ENCODE measurements around the gene KLHDC8A. TPM values are rescaled to one million over a fixed set of nuclear protein-coding genes. Genes with fewer than 3 reads are reported as not detected.

The KLHDC8A gene
- polyA plus RNA-seq, 1 donor, result 8.7 TPM

DNA sequence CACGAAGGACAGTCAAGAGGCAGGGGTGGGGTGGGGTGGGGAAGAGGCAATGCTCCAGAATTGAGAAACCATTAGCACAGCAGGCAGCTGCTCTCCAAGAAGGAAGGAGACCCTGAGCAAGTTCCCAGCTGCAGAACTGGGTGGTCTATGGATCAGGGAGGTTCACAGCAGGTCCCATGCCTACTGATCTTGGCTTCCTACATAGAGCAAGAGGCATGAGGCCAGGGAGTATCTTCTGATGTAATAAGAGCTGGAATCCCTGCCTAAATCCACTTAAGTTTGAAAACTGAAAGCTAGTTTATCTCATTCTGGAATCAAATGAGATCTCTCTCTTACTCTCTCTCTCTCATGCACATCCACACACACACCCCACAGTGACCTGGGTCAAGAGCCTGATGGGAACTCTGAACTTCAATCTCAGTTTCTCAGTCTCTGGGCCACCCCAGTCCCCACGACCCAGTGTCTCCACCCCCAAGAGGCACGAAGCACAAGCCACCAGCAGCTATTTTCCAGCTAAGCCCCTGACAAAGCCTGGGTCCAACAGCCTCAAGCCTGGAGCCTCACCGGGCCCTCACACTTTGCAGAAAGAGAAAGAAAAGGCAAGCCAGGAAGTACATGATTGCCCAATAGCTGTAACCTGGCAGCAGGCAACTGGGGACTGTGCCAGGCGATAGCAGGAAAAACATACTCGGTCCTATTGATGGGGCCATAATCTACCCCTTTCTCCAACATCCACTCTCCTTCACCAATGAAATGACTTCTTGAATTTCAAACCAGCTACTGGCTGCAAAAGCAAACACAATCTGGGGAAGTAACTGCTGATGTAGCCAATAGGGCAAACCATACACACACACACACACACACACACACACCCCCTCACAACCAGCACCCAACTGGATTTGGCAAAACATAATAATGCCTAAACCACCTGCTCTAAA, 37.4 kb downstream of the KLHDC8A start:
- peak; percentile 76 to 91 for DNase-seq
- no CpG with 5 or more reads among the region's 6 CpGs for WGBS (ENCODE audit: insufficient coverage, low lambda C conversion rate)
- no peaks in the 10 kb centered on the region for H3K27me3 ChIP-seq (ENCODE audit: control insufficient read depth, insufficient read depth, low read length)
- H3K27ac ChIP-seq (ENCODE audit: low read length), result peak overlapping the region; percentile 92
- peaks cover 4% of the 10 kb centered on the region for H3K9me3 ChIP-seq (ENCODE audit: control insufficient read depth, low read depth, low read length)
- peak overlapping the region; percentile 98 for H3K4me3 ChIP-seq (ENCODE audit: low read length)
- H3K4me1 ChIP-seq (ENCODE audit: control insufficient read depth, insufficient read depth, low read length), result peaks cover 57% of the 10 kb centered on the region
- no peaks in the 10 kb centered on the region for H3K36me3 ChIP-seq (ENCODE audit: control insufficient read depth, insufficient read depth, low read length)

DNA sequence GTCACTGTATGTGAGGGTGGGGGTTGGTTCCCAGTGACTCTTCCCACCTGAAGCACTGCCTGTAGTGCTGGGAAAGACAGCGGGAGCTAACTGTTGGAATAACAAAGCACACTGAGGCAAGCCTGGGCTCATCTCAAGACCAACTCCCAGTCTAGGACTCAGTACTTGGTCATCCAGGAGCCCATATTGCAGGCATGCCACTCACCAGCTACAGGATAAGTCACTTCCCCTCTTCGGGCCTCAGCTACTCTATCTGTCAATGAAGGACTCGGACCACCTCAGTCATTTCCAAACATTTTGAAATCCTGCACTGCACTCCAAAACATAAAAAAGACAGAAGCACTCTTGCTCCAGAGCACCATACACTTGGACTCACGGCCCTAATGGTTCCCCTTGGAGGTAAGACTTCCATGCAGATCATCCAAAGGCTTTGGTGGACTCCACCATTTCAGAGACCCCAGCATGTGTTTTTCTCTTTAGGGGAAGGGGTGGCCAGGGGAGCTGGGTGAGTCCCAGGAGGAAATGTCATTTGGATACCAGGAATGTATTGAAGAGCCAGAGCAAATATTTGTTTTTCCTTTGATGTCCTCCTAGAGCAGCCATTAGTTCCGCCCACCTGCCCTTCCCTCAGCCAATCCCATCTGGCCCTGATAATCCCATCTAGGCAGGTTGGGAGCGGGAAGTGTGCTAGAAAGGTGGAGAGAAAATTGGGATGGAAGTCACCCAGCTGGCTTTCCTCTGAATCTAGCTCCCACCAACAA, 38.3 kb downstream of the KLHDC8A start:
- no peak overlapping the region for H3K4me3 ChIP-seq (ENCODE audit: low read length)
- no CpG with 5 or more reads among the region's 6 CpGs for WGBS (ENCODE audit: insufficient coverage, low lambda C conversion rate)
- H3K27ac ChIP-seq (ENCODE audit: low read length), result peak overlapping the region; percentile 92
- no peaks in the 10 kb centered on the region for H3K27me3 ChIP-seq (ENCODE audit: control insufficient read depth, insufficient read depth, low read length)
- peaks cover 4% of the 10 kb centered on the region for H3K9me3 ChIP-seq (ENCODE audit: control insufficient read depth, low read depth, low read length)
- DNase-seq, result peak in 1 of 2 donors; percentile 41
- H3K36me3 ChIP-seq (ENCODE audit: control insufficient read depth, insufficient read depth, low read length), result no peaks in the 10 kb centered on the region
- peaks cover 64% of the 10 kb centered on the region for H3K4me1 ChIP-seq (ENCODE audit: control insufficient read depth, insufficient read depth, low read length)

DNA sequence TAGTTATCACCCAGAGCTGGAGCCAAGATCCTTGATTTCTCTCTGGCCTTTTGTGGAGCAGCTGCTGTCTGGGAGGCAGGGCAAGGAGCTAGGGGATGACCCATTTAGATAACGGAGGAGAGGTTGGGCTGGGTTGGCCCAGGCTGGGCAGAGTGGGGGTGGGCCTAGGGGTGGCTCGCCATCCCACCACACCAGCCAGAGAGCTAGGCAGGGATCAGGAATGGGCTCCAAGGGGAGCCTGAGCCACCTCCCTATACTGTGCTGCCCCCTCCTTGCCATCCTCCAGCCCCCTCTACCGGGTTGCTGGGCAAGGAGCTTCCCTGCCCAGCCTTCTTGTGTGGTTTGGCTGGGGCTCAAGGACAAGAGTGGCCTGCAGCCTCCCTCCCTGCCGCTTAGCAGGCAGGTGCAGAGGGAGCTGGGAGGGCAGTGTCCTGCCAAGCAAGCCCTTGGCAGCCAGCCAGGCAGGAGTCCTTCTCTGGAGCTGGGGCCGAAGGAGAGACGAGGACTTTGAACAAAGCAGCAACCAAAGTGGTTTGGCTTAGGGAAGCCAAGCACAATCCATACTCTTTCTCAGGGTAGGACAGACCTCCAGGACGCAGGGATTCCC, 39.3 kb downstream of the KLHDC8A start:
- no peaks in the 10 kb centered on the region for H3K36me3 ChIP-seq (ENCODE audit: control insufficient read depth, insufficient read depth, low read length)
- H3K27me3 ChIP-seq (ENCODE audit: control insufficient read depth, insufficient read depth, low read length), result no peaks in the 10 kb centered on the region
- WGBS (ENCODE audit: insufficient coverage, low lambda C conversion rate), result no CpG with 5 or more reads among the region's 7 CpGs
- no peak overlapping the region for H3K4me3 ChIP-seq (ENCODE audit: low read length)
- DNase-seq, result peak; percentile 88 to 92
- H3K9me3 ChIP-seq (ENCODE audit: control insufficient read depth, low read depth, low read length), result peaks cover 4% of the 10 kb centered on the region
- peak overlapping the region; percentile 92 for H3K27ac ChIP-seq (ENCODE audit: low read length)
- peaks cover 67% of the 10 kb centered on the region for H3K4me1 ChIP-seq (ENCODE audit: control insufficient read depth, insufficient read depth, low read length)

DNA sequence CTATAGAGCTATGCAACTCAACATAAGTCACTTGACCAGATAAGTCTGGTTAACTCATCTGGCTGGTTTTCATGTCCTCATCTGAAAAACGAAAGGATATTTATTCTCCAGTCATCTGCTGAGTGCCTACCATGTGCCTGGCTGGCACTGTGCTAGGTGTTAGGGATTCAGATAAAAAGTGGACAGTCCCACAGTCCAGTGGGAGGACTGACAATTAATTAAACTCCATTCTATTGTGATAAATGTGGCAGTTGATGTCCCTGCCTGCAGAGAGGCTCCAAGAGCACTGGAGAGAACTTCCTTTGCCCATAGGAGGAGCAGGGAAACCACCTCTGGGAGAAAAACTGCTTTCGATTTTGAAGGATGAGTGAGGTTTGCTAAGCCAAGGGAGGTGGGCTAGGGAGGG, 40.6 kb downstream of the KLHDC8A start:
- Histone ChIP-seq H3K9me3 (ENCODE audit: control insufficient read depth, low read depth, low read length) (no peaks in the 10 kb centered on the region), H3K4me3 (ENCODE audit: low read length) (no peak overlapping the region), H3K36me3 (ENCODE audit: control insufficient read depth, insufficient read depth, low read length) (peaks cover 11% of the 10 kb centered on the region), H3K27ac (ENCODE audit: low read length) (peak overlapping the region; percentile 92), H3K4me1 (ENCODE audit: control insufficient read depth, insufficient read depth, low read length) (peaks cover 63% of the 10 kb centered on the region), H3K27me3 (ENCODE audit: control insufficient read depth, insufficient read depth, low read length) (no peaks in the 10 kb centered on the region)
- WGBS (ENCODE audit: insufficient coverage, low lambda C conversion rate), result no CpG with 5 or more reads among the region's 2 CpGs
- DNase-seq, result peak in 1 of 2 donors; percentile 35

DNA sequence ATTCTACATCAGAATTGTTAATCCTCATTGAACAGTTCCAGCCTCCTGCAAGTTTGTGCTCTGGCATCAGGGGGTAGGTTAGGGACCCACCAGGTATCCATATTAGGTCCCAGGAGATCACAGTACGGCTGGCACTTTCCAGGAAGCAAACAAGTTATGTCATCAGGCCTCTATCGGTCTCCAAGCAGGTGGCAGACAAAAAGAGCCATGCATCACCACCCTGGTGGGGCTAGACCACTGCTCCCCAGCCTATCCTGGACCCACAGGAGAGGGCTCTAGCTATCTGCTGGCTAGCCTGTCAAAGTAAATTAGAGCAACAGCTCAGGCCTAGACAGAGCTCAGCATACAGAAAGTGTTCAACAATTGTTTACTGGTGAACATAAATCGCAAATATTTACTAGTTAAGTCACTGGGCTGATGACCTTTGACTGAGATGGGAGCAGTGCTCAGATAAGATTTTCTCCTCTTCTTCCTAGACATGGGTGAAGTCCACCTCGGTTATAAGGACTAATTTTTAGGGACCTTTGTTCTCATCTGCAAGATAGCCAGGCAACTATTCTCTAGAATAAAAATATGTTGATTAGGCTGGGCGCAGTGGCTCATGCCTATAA, 41.6 kb downstream of the KLHDC8A start:
- H3K9me3 ChIP-seq (ENCODE audit: control insufficient read depth, low read depth, low read length), result no peaks in the 10 kb centered on the region
- H3K4me3 ChIP-seq (ENCODE audit: low read length), result no peak overlapping the region
- WGBS (ENCODE audit: insufficient coverage, low lambda C conversion rate), result no CpG with 5 or more reads among the region's 5 CpGs
- peaks cover 21% of the 10 kb centered on the region for H3K36me3 ChIP-seq (ENCODE audit: control insufficient read depth, insufficient read depth, low read length)
- peaks cover 66% of the 10 kb centered on the region for H3K4me1 ChIP-seq (ENCODE audit: control insufficient read depth, insufficient read depth, low read length)
- no peaks in the 10 kb centered on the region for H3K27me3 ChIP-seq (ENCODE audit: control insufficient read depth, insufficient read depth, low read length)
- peak in 1 of 2 donors; percentile 79 for DNase-seq
- H3K27ac ChIP-seq (ENCODE audit: low read length), result peak overlapping the region; percentile 92

DNA sequence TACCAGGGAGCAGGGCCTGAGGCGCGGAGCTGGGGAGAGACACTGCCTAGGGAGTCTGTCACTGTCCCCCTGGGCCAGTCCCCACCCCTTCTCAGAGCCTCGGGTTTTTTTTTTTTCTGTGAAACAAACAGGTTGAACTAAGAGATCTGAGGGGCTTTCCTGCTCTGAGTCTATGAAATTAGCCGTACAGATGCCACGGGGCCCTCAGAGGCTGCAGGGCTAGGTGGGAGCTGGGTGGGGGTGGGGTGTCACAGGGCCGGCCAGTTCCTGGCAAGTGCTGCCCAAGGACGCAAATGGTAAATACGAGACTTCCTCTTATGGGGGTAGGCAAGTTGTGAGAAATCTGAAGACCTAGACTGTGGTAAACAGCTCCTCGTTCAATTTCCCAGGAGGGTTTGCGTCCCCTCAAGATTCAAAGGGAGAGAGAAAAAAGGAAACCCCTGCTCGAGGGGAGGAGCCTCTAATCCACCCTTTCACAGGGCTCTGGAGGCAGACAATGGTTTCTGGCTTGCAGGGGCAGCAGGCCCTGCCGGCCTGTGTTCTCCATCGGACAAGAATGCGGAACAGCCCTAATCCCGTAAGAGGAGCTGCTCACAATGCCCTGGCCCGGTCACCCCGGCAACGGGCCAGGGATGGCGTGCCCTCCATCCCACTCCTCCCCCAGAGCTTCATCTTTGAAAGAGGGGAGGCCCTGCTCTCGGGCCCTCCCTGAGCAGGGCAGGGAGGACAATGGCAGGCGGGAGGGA, 43.0 kb downstream of the KLHDC8A start:
- H3K27ac ChIP-seq (ENCODE audit: low read length), result peak overlapping the region; percentile 30
- peak in 1 of 2 donors; percentile 52 for DNase-seq
- H3K4me1 ChIP-seq (ENCODE audit: control insufficient read depth, insufficient read depth, low read length), result peaks cover 68% of the 10 kb centered on the region
- H3K27me3 ChIP-seq (ENCODE audit: control insufficient read depth, insufficient read depth, low read length), result no peaks in the 10 kb centered on the region
- no peaks in the 10 kb centered on the region for H3K9me3 ChIP-seq (ENCODE audit: control insufficient read depth, low read depth, low read length)
- H3K4me3 ChIP-seq (ENCODE audit: low read length), result no peak overlapping the region
- H3K36me3 ChIP-seq (ENCODE audit: control insufficient read depth, insufficient read depth, low read length), result peaks cover 35% of the 10 kb centered on the region
- 70% methylated on average over 2 of the region's 21 CpGs for WGBS (ENCODE audit: insufficient coverage, low lambda C conversion rate)

DNA sequence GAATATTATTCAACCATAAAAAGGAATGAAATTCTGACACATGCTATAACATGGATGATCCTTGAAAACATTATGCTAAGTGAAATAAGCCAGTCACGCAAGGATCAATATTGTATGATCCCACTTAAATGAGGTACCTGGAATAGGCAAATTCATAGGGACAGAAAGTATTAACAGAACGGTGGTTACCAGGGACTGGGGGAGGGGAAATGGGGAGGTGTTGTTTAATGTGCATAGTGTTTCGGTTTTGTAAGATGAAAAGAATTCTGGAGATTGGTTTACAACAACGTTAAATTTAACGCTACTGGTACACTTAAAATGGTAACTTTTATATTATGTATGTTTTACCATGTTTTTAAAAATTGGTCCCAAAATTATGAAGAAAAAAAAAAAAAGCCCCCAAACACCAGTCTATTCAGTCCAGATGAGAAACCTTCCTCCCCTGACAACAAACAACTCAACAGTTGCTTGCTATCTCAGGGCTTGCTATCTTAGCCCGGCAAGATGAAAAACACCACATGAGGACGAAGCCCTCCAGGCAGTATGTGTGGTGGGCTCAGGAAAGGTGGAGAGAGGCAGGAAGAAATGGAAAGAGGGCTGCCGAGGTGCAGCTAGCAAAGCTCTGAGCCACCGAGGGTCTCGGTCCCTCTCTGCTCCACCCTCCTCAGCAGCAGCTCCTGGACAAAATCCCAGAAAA, 43.7 kb downstream of the KLHDC8A start:
- Histone ChIP-seq H3K4me3 (ENCODE audit: low read length) (no peak overlapping the region), H3K4me1 (ENCODE audit: control insufficient read depth, insufficient read depth, low read length) (peaks cover 68% of the 10 kb centered on the region), H3K9me3 (ENCODE audit: control insufficient read depth, low read depth, low read length) (no peaks in the 10 kb centered on the region), H3K27ac (ENCODE audit: low read length) (peak overlapping the region; percentile 30), H3K36me3 (ENCODE audit: control insufficient read depth, insufficient read depth, low read length) (peaks cover 42% of the 10 kb centered on the region), H3K27me3 (ENCODE audit: control insufficient read depth, insufficient read depth, low read length) (no peaks in the 10 kb centered on the region)
- WGBS (ENCODE audit: insufficient coverage, low lambda C conversion rate), result no CpG with 5 or more reads among the region's 10 CpGs
- no peak for DNase-seq

DNA sequence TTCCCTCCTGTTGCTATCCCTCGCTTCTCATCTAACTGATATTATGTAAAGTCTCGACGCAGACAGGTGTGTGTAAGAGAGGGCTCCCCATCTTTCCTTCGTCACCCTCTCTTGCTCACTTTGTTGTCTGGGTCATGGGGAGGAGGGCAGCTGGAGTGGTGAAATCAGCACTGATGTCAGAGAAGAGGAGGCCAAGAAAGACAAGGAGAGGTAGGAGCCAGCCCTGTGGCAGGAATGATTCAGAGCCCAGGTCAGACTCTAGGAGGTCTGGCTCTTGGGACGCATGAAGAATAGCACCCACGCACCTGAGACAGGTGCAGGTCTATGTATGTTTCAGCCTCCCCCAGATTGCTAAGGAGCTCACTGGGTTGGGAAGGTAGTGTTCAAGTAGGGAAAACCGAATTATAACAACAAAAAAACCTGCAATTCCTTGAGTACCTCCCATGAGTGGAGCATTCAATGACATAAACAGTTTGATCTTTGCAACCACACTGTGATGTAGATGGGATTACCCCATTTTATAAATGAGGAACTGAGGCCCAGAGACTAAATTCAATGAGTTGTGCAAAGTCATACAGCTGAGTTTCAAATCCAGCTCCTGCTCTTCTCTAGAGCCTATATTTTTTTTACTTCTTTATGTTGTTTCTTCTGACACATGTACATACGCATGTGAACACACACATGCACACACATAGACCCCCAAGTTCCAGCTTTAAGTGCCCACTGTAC, 45.6 kb downstream of the KLHDC8A start:
- Histone ChIP-seq H3K27me3 (ENCODE audit: control insufficient read depth, insufficient read depth, low read length) (no peaks in the 10 kb centered on the region), H3K4me1 (ENCODE audit: control insufficient read depth, insufficient read depth, low read length) (peaks cover 66% of the 10 kb centered on the region), H3K36me3 (ENCODE audit: control insufficient read depth, insufficient read depth, low read length) (peaks cover 57% of the 10 kb centered on the region), H3K27ac (ENCODE audit: low read length) (no peak overlapping the region), H3K4me3 (ENCODE audit: low read length) (no peak overlapping the region), H3K9me3 (ENCODE audit: control insufficient read depth, low read depth, low read length) (no peaks in the 10 kb centered on the region)
- no CpG with 5 or more reads among the region's 8 CpGs for WGBS (ENCODE audit: insufficient coverage, low lambda C conversion rate)
- no peak for DNase-seq

DNA sequence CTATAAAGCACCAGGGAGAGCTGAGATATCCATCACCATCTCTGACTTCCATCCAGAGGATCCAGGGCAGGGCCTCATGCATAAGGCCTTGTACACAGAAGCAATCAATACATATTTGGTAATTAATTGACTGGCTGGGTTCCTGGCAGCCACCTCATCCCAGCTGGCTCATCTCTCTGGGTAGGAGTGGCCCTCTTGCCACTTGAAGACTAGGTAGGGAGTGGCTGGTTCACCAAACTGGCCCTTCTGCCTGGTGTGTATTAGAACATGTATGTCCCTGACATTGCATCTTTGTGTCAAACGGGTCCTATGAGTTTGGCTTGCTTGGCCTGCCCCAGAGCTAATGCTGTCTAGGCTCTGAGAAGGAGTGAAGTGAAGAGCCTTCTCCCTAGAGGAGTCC, 47.0 kb downstream of the KLHDC8A start:
- H3K36me3 ChIP-seq (ENCODE audit: control insufficient read depth, insufficient read depth, low read length), result peaks cover 70% of the 10 kb centered on the region
- H3K4me1 ChIP-seq (ENCODE audit: control insufficient read depth, insufficient read depth, low read length), result peaks cover 55% of the 10 kb centered on the region
- H3K9me3 ChIP-seq (ENCODE audit: control insufficient read depth, low read depth, low read length), result no peaks in the 10 kb centered on the region
- WGBS (ENCODE audit: insufficient coverage, low lambda C conversion rate), result no CpG with 5 or more reads among the region's 1 CpG
- DNase-seq, result no peak
- H3K4me3 ChIP-seq (ENCODE audit: low read length), result no peak overlapping the region
- H3K27ac ChIP-seq (ENCODE audit: low read length), result no peak overlapping the region
- no peaks in the 10 kb centered on the region for H3K27me3 ChIP-seq (ENCODE audit: control insufficient read depth, insufficient read depth, low read length)
